Pancreas (tissue), 10 donors: ENCODE data around the gene SMNDC1. TPM values are rescaled to one million over a fixed set of nuclear protein-coding genes. Genes with fewer than 3 reads are reported as not detected.

Experiments used
- ATAC-seq, 4 donors: fragments of 200-7000 bp; cut with Tn5 transposase; one replicate each; pipeline versions ENCODE4 v1.8.0 to v1.9.1; 2020; ENCODE audit warnings: mild to moderate bottlenecking in 4 of 4, moderate library complexity in 4 of 4
- DNase-seq, 6 donors: peaks; one replicate each; pipeline ENCODE4 v3.0.0-alpha.2; 2020
- FAIRE-seq: peaks from 2 replicates; lab custom pipeline; 2012; peaks lifted over from hg19 to GRCh38; lab: Jason Lieb, UNC
- H3K27ac ChIP-seq, 4 donors: fragments of 200-600 bp; sonication (generic); 1 replicate in 3 of 4; 2 replicates in 1 of 4; pipeline versions ENCODE4 v1.5.0 to v1.8.0; 2020
- H3K27me3 ChIP-seq, 4 donors: fragments of 200-600 bp; one replicate each; pipeline ENCODE4 v1.8.0; 2021
- H3K36me3 ChIP-seq, 3 donors: fragments of 200-600 bp; sonication (generic) in 1 of 3; one replicate each; pipeline versions ENCODE4 v1.5.0 to v1.8.0; 2020 to 2021
- H3K4me1 ChIP-seq, 3 donors: fragments of 200-600 bp; one replicate each; pipeline ENCODE4 v1.8.0; 2021
- H3K4me3 ChIP-seq, 4 donors: fragments of 200-600 bp; sonication (generic) in 2 of 4; one replicate each; pipeline versions ENCODE4 v1.5.0 to v1.8.0; 2020 to 2021
- H3K9me3 ChIP-seq, 4 donors: fragments of 200-600 bp; one replicate each; pipeline ENCODE4 v1.8.0; 2021
- CTCF ChIP-seq, 4 donors: fragments of 200-600 bp; sonication (generic) in 3 of 4; IDR thresholded peaks; one replicate each; pipeline versions ENCODE4 v1.5.0 to v1.8.0; 2021; ENCODE audit warnings: antibody characterized with exemption in 4 of 4
- WGBS, 2 donors: extraction: QIAGEN DNeasy Blood & Tissue Kit; methylation state at CpG; one replicate each; pipeline ENCODE4 v1.1.7; 2013; 5-methylcytosine and 5-hydroxymethylcytosine counted together
- intact Hi-C, 3 donors: fragments of 100-400 bp; cut with DNase I; formaldehyde crosslinking; loops; one replicate each; pipeline versions ENCODE4 v1.11.1 to v1.14.2; 2022
- polyA plus RNA-seq, 2 donors: library from polyadenylated mRNA; stranded (reverse); fragments of 200-250 nt; gene quantifications; one replicate each; pipeline ENCODE4 v1.2.3, GENCODE V29; 2013
- total RNA-seq, 6 donors: library from RNA; stranded (reverse); fragmentation: NEBNext Ultra II Directional in 4 of 6; extraction: Animal tissue kit (Norgen Biotek cat#: 25700) in 4 of 6; gene quantifications; one replicate each; pipeline versions ENCODE4 v1.2.1 to v1.2.4, GENCODE V29; 2021 to 2023
- donor health status: healthy with polysubstance abuse.
- donor health status: DM: no; HTN: no; CAD: no; lungs with moderate emphysema.
- donor health status: DM: no; HTN: no; CAD: no.
- donor health status: control.
- donor health status: control.
- donor health status: Bipolar disorder and iron deficiency.
- donor health status: DM: yes; HTN: yes; CAD: no.
- donor health status: DM: no; HTN: no; CAD: no.
- donor health status: DM: no; HTN: no; CAD: no.
- donor health status: DM: yes; HTN: yes; CAD: no.

The SMNDC1 gene
- total and polyA plus RNA-seq, 8 donors = 5.2 to 13.7 (median 9.4) TPM

DNA sequence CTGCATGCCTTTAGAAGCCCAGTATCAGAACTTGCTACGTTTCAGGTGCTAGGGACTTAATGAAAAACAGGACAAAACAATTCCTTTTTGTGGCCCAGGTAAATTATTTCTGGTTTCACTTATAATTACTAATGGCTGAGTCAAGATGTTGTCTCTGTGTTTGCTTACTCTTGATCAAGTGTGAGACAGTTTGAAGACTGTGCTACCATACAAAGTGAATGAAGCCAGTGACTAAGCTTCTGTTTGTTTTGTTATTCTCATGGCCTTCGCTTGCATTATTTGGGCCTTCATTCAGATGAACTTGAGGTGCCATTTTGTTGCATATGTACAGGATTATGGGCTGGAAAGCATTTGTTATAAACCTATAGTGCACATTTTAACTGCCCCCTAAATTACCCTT, 17.9 kb downstream of the SMNDC1 start:
- ATAC-seq = peak in 1 of 4 donors; percentile 15
- Histone ChIP-seq H3K27me3 (no peaks in the 10 kb centered on the region), H3K36me3 (peaks cover 0 to 11% (median 10%) of the 10 kb centered on the region in 3 donors), H3K4me3 (no peak overlapping the region), H3K4me1 (no peaks in the 10 kb centered on the region), H3K9me3 (no peaks in the 10 kb centered on the region), H3K27ac (no peak overlapping the region)
- no peak for DNase-seq
- no peak for FAIRE-seq
- TF ChIP-seq CTCF (IDR thresholded peaks at IDR 0.05) = no peak
- intact Hi-C loops = loop anchor here in 2 of 3 donors (10.0 kb wide), 2 partner anchors 82 to 402 kb away; partner anchors contain the start of gene MXI1 (in 1 of the 2)
- WGBS, 2 donors = 83 to 84% methylated on average over 2 of the region's 2 CpGs

DNA sequence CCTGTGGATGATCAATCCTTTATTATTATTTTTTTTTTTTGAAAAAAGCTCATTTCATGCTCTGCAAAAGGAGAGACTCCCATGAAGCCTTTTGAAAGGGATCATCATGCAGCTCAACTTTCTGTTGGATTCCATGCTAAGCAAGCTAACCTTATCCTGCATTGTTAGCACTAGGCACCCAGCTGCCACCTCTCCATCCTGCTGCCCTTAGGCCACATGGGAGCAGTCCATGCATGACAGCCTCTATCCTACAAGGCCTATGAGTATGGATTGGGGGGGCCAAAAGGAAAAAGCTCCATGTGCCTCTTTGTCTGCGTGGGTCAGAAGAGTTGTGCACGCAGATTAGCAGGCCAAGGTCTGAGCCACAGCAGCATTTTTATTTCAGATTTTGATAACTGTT, 19.2 kb downstream of the SMNDC1 start:
- WGBS, 2 donors = 88 to 92% methylated on average over 2 of the region's 2 CpGs
- DNase-seq (no peak), FAIRE-seq (no peak), ATAC-seq (no peak)
- Histone ChIP-seq H3K9me3 (no peaks in the 10 kb centered on the region), H3K4me1 (no peaks in the 10 kb centered on the region), H3K36me3 (peaks cover 0 to 11% (median 6%) of the 10 kb centered on the region in 3 donors), H3K27me3 (no peaks in the 10 kb centered on the region), H3K27ac (no peak overlapping the region), H3K4me3 (no peak overlapping the region)
- intact Hi-C loops = loop anchor here in 2 of 3 donors (10.0 kb wide), 2 partner anchors 81 to 401 kb away; partner anchors contain the start of gene MXI1 (in 1 of the 2)
- TF ChIP-seq CTCF (IDR thresholded peaks at IDR 0.05) = no peak

DNA sequence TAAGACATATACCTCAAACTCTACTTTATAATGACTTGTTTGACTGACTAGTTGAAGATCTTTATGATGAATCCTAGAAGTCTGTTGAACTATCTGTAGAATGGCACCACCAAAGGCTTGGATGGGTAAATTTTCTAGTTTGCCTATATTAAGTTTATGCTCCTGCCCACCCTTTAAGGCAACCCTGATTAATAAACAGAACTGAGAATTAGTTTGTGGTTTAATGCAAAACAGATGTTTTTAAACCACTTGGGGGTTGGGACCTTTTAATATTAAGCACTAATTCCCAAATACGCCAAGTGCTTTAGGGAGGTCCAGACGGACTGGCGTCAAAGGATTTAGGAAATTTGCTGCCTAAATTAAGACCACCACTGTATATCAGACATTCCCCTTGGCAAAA, 20.5 kb downstream of the SMNDC1 start:
- no peaks in the 10 kb centered on the region for H3K27me3 ChIP-seq
- WGBS, 2 donors = 93 to 95% methylated on average over 3 of the region's 3 CpGs
- no peaks in the 10 kb centered on the region for H3K9me3 ChIP-seq
- peaks cover 0 to under 1% (median 0%) of the 10 kb centered on the region in 3 donors for H3K4me1 ChIP-seq
- ATAC-seq (no peak), DNase-seq (no peak), FAIRE-seq (no peak)
- no peak for TF ChIP-seq CTCF (IDR thresholded peaks at IDR 0.05)
- peaks cover 0 to 17% (median 5%) of the 10 kb centered on the region in 3 donors for H3K36me3 ChIP-seq
- H3K27ac ChIP-seq = no peak overlapping the region
- H3K4me3 ChIP-seq = no peak overlapping the region
- intact Hi-C loops = loop anchor here in 2 of 3 donors (10.0 kb wide), 2 partner anchors 79 to 399 kb away; partner anchors contain the start of gene MXI1 (in 1 of the 2)

DNA sequence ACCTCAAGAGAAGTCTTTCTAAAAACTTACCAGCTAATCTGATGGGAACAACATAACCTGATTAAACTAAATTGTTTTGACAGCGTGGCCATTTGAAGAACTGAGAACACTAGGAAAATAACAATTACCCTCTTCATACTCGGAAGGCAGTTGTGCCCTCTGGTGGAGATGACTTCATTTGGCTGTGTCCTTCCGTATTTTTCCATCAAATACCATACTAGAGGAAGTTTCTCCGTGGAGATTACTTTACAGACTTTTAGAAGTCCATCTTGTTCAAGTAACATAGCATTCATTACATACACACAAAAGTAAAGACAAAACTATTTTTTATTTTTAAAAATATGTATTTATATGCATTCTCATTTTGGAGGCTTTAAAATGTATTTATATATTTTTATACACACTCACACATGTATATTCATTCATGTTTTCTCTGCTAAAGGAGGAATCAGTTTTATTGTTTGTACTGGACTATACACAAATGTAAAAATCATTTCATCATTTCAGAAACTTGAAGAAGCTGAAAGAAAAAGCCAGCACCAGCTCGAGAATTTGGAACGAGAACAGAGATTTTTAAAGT, 25.2 kb downstream of the SMNDC1 start:
- Histone ChIP-seq H3K4me3 (no peak overlapping the region), H3K4me1 (peaks cover 0 to 6% (median 0%) of the 10 kb centered on the region in 3 donors), H3K9me3 (no peaks in the 10 kb centered on the region), H3K27ac (no peak overlapping the region), H3K36me3 (peaks cover 0 to 6% (median 0%) of the 10 kb centered on the region in 3 donors), H3K27me3 (no peaks in the 10 kb centered on the region)
- FAIRE-seq (peak; percentile 97), ATAC-seq (peak; percentile 77 to 96 (median 94)), DNase-seq (peak in 3 of 6 donors; percentile 37 to 53 (median 44))
- intact Hi-C loops = loop anchor here in 2 of 3 donors (5.0 to 10.0 kb wide), 2 partner anchors 142 to 145 kb away; no protein-coding TSS in a partner anchor
- peak in 3 of 4 donors; percentile 46 to 67 (median 58) for TF ChIP-seq CTCF (IDR thresholded peaks at IDR 0.05)
- 31 to 32% methylated on average over 6 of the region's 6 CpGs for WGBS, 2 donors
